Bladder microvascular endothelial cell (primary cell): ENCODE results near the gene EEA1. TPM values are rescaled to one million over a fixed set of nuclear protein-coding genes. Genes with fewer than 3 reads are reported as not detected.

Experiments
- total RNA-seq: library from RNA; depleted of rRNA; stranded (reverse); fragments of >200 nt; gene quantifications from 2 replicates; pipeline ENCODE4 v1.2.3, GENCODE V29; 2014

The EEA1 gene
- 10.5 and 27.9 TPM in 2 replicates for total RNA-seq

DNA sequence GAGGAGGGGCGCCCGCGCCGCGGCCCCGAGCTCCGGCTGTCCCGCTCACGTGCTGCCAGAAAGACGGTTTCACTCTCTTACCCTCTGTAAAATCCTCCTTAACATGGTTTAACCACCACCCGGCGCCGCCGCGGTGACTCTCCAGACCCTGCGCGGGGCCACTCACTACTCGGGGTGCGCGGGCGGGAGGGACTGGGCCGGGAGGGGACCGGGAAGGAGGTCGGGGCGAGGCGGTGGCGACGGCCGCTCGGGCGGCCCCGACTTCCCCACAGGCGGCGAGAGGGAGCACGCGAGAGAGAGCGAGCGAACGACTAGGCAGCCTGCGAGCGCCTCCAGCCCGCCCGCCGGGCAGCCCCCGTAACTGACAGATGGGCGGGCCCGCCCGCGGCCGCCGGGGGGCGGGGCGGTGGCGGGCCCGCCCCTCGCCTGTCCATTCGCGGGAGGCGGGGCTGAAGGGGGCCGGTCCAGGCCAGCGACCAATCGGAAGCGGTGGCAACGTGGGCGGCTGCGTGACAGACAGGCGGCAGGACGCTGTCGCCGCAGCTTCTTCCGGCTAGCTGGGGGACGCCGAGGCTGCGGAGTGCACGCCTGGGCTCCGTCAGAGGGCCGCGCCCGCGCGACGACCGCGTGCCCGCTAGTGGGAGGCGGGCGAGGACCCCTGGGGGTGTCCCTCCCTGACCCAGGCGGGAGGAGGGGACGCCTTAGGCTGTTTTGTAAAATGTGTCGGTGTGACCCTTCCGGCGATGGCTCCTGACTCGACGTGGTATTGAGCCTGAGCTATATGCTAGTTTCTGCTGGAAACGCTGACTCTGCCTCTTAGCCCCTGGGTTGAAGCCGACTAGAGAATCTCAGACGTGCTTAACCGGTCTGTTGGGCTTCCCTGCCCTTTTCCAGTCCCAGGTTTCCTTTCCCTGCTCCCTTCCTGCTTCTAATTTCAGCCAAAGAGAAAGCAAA lies at the start of gene EEA1:
Gene EEA1 (minus strand): TSS at position 334 of the 954 bp plus-strand sequence. CDS start 229 bp downstream, at position 105.

Other genes with a start within 250 kb of the EEA1 start
- gene PLEKHG7, start 226.3 kb downstream of the EEA1 start, total RNA-seq = not detected in 2 replicates